Measurements from ENCODE around the gene ZNF678.
"Not testable (repeated sequence)": the region's sequence is repeated elsewhere in the genome, so short reads cannot be mapped to it uniquely, and the experiment has no call there.

Gene ZNF678

DNA sequence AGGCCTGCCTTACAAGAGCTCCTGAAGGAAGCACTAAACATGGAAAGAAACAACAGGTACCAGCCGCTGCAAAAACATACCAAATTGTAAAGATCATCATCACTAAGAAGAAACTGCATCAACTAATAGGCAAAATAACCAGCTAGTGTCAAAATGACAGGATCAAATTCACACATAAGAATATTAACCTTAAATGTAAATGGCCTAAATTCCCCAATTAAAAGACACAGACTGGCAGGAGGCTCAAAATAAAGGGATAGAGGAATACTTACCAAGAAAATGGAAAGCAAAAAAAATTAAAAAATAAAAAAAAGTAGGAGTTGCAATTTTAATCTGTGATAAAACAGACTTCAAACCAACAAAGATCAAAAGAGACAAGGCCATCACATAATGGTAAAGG lies 11.5 kb upstream of the ZNF678 start:
- not testable (repeated sequence) for DNase-seq (ENCODE audit: low read depth, low spot score)

- no peak for DNase-seq (ENCODE audit: low read depth, low spot score)
Observed at GRCh38 chr1:227556288-227556687, 7.1 kb upstream of the ZNF678 start.

GRCh38 chr1:227557962-227558725 lies 5.2 kb upstream of the ZNF678 start:
- DNase-seq (ENCODE audit: low read depth, low spot score) = no peak

DNA sequence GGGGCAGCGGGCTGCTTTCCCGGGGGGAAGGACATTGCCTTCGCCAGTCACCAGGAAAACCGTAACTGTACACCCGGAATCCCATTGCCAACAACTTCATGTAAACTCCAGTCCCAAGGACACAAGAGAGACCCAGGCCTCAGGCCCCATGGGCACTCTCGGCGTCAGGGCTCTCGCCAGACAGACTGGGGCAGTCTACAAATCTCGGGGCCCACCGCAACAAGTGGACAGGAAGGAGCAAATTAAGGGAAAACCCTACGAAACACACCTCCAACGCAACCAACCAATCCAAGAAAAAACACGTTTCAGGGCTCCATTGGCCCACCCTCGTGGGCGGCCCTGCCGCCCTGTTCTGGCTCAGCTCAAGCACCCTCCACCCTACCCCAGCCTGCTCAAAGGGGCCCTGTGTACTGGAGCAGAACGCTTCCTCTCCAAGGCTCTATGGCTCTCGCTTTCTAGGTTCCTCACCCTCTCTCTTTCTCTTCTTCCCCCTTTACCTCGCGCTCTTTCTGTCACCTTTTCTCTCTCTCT lies 4.6 kb upstream of the ZNF678 start:
- DNase-seq (ENCODE audit: low read depth, low spot score) = no peak

GRCh38 chr1:227559499-227559898 lies 3.9 kb upstream of the ZNF678 start:
- DNase-seq (ENCODE audit: low read depth, low spot score) = no peak

DNA sequence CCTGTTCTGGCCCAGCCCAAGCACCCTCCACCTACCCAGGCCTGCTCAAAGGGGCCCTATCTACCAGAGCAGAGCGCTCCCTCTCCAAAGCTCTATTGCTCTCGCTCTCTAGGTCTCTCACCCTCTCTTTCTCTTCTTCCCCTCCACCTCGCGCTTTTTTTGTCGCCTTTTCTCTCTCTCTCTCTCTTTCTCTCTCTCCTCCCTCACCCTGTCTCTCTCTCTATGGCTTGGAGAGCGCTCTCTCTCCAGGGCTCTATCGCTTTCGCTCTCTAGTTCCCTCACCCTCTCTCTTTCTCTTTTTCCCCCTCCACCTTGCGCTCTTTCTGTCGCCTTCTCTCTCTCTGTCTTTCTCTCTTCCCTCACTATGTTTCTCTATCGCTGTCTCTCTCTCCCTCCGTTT lies 3.4 kb upstream of the ZNF678 start:
- DNase-seq (ENCODE audit: low read depth, low spot score) = no peak

DNA sequence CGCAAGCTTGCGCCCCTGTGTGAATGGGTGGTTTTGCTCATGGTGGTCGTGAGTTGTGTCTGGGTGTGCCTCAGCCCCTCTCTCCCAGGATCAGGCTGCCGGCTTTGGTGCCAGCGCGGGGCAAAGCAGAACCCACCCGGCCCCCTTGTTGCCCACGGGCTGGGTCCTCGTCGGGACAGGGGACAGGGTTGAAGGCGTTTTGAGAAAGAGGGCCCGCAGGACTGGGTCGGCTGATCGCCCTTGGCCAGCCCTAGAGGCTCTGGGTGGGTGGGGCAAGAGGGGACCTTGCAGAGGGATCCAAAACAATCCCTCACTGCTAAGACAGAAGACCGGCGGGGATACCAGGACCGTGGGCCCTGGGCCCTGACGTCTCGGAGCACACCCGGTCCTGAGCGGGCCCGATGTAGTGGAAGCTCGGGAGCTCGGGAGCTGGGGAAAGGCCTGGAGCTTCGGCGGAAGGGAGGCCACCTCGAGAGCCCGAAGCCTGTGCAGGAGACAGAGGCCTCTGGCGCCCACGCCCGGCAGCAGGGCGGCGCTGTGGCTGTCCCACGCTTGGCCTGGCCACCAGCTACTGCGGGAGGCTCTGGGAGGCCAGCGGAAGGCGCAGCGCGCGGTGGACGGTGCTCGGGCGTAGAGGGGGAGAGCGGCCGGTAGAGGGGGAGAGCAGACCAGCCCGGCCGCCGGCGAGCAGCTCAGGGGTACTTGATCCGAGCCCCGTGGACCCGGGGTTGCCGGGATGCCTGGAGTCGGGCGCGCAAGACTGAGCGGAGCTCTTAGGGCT lies 2.8 kb upstream of the ZNF678 start:
- DNase-seq (ENCODE audit: low read depth, low spot score) = no peak

DNA sequence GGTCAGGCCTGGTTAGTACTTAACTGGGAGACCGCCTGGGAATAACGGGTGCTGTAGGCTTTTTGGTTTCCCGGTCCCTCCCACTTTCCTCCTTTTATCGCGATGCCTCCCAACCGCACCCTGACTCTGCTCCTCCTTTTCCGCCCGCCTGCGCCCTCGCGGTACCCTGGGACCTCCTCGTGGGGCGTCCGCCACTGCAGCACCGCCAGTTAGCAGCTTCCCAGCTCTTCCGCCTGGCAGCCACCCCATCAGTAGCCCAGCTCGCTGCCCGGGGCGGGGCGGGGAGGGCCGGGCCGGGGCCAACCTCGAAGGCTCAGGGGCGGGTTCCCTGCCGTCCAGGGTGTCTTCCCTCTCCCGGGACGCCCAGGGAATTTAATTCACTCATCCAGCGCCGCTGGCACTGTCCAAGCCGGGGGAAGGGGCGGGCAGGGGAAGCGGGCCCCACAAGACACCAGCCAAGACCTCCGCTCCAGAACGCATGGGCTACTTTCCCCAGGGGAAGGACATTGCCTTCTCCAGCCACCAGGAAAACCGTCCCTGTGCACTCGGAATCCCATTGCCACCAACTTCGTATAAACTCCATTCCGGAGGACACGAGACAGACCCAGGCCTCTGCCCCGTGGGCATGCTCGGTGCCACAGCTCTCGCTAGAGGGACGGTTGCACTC lies 2.0 kb upstream of the ZNF678 start:
- DNase-seq (ENCODE audit: low read depth, low spot score) = no peak

DNA sequence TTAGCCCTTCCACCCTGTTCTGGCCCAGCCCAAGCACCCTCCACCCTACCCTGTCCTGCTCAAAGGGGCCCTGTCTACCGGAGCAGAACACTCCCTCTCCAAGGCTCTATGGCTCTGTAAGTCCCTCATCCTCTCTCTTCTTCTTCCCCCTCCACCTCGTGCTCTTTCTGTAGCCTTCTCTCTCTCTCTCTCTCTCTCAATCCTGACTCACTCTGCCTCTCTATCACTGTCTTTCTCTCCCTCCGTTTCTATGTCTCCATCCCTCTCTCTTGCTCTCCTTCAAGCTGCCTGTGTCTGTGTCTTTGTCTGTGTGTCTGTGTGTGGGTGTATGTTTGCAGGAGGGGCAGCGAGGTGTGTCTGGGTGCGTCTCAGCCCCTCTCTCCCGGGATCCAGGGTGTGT lies 1.3 kb upstream of the ZNF678 start:
- DNase-seq (ENCODE audit: low read depth, low spot score) = no peak

- DNase-seq (ENCODE audit: low read depth, low spot score) = no peak
Observed at GRCh38 chr1:227562933-227563323, 428 bp upstream of the ZNF678 start.

- DNase-seq (ENCODE audit: low read depth, low spot score) = no peak
Observed at GRCh38 chr1:227567256-227567655, 3.9 kb downstream of the ZNF678 start.

DNA sequence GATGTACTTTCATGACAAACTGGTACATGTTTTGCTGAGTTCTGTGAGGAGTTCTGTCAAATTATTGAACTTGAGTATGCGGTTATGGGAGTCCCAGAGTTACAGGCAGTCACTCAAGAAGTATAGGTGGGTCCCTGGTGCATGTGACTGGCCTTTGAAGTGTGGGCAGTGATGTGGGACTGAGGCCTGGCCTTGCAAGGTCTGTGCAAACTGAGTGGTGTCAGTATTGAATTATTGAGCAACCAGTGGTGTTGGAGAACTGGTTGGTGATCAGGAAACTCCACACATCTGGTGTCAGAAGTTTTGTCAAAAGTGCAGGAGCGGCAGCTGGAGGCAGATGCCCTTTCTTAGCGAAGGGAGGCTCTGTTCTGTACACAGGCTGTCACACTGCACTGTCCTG lies 5.2 kb downstream of the ZNF678 start:
- no peak for DNase-seq (ENCODE audit: low read depth, low spot score)

GRCh38 chr1:227572752-227573151 lies 9.4 kb downstream of the ZNF678 start:
- DNase-seq (ENCODE audit: low read depth, low spot score) = no peak

DNA sequence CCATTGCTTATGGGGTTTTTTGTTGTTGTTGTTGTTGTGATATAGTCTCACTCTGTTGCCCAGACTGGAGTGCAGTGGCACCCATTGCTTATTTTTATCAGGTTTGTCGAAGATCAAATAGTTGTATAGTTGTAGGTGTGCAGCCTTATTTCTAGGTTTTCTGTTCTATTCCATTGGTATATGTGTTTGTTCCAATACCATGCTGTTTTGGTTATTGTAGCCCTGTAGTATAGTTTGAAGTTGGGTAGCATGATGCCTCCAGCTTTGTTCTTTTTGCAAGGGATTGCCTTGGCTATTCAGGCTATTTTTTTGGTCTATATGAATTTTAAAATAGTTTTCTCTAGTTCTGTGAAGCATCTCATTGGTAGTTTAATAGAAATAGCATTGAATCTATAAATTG lies 11.6 kb downstream of the ZNF678 start:
- DNase-seq (ENCODE audit: low read depth, low spot score) = no peak

DNA sequence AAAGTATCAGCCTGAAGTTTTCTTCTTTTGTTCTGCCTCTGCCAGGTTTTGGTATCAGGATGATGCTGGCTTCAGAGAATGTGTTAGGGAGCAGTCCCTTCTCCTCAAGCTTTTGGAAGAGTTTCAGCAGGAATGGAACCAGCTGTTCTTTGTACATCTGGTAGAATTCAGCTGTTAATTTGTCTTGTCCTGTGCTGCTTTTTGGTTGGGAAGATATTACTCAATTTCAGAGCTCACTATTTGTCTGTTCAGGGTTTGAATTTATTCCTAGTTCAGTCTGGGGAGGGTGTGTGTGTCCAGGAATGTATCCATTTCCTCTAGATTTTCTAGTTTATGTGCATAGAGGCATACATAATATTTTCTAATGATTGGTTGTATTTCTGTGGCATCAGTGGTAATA lies 12.8 kb downstream of the ZNF678 start:
- no peak for DNase-seq (ENCODE audit: low read depth, low spot score)

GRCh38 chr1:227577500-227577899 lies 14.1 kb downstream of the ZNF678 start:
- DNase-seq (ENCODE audit: low read depth, low spot score) = no peak

GRCh38 chr1:227583354-227583753 lies 20.0 kb downstream of the ZNF678 start:
- DNase-seq (ENCODE audit: low read depth, low spot score) = no peak

GRCh38 chr1:227586733-227587132 lies 23.4 kb downstream of the ZNF678 start:
- DNase-seq (ENCODE audit: low read depth, low spot score) = no peak

- no peak for DNase-seq (ENCODE audit: low read depth, low spot score)
Observed at GRCh38 chr1:227587968-227588367, 24.6 kb downstream of the ZNF678 start.

DNA sequence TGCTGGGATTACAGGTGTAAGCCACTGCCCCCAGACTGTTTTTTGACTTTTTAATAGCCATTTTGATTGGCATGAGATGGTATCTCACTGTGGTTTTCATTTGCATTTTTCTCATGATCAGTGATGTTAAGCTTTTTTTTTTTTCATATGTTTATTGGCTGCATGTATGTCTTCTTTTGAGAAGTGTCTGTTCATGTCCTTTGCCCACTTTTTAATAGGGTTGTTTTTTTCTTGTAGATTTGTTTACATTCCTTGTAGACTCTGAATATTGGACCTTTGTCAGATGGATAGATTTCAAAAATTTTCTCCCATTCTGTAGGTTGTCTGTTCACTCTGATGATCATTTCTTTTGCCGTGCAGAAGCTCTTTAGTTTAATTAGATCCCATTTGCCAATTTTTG lies 25.4 kb downstream of the ZNF678 start:
- not testable (repeated sequence) for DNase-seq (ENCODE audit: low read depth, low spot score)

DNA sequence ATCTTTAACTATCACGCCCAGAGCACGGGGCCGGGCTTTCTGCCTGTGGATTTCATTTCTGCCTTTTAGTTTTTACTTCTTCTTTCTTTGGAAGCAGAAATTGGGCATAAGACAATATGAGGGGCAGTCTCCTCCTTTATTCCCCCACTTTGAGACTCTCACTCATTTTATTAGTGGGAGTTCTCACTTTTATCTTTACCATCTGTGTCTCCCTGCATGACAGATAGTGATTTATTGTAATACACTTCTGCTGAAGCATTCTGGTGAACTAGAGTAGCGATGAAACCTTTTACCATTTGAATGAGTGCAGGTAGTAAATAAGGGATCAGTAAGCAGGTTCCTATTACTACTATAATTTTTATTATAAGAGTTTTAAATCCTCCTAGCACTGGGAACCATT lies 26.4 kb downstream of the ZNF678 start:
- DNase-seq (ENCODE audit: low read depth, low spot score) = not testable (repeated sequence)

DNA sequence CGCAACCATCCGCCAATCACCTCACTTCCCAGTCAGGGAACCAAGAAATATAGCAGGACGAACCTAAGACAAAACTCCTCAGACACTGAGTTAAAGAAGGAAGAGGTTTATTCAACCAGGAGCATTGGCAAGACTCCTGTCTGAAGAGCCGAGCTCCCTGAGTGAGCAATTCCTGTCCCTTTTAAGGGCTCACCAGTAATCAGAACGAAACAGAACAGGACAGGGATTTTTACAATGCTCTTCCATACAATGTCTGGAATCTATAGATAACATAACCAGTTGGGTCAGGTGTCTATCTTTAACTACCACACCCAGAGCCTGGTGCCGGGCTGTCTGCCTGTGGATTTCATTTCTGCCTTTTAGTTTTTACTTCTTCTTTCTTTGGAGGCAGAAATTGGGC lies 32.9 kb downstream of the ZNF678 start:
- DNase-seq (ENCODE audit: low read depth, low spot score) = not testable (repeated sequence)
